GM21576 (cell line): ENCODE data around the gene DIS3L2.
"Not testable (repeated sequence)": the region's sequence is repeated elsewhere in the genome, so short reads cannot be mapped to it uniquely, and the experiment has no call there.

Experiments
- ATAC-seq: cut with Tn5 transposase; IDR thresholded peaks from one replicate; pipeline ENCODE4 v1.9.1; 2021; ENCODE audit warnings: mild to moderate bottlenecking, moderate library complexity; ENCODE audit not compliant: unreplicated experiment

DIS3L2 gene

GRCh38 chr2:232341739-232342126 lies 380.2 kb downstream of the DIS3L2 start:
- ATAC-seq: no peak

- ATAC-seq: no peak
Measured at GRCh38 chr2:232342635-232343565, 381.4 kb downstream of the DIS3L2 start.

GRCh38 chr2:232343821-232344220 lies 382.3 kb downstream of the DIS3L2 start:
- ATAC-seq: no peak

DNA sequence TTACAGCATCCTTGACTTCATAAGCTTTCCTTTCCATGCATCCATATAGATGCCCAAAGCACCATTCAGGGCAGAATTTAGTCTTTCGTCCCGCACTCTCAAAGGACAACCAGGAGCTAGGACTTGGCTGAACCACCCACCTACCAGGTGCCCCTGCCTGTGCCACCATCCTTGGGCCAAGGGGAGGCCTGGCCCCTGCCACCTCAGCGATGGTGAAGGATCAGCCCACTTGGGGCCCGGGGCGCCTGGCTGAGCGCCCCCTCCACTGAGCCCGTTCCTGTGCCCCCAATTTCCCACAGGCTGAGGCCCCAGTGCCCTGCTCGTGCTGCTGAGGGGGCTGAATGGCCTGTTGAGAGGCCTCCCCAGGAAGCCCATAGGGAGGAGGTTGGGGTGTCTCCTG lies 383.7 kb downstream of the DIS3L2 start:
- ATAC-seq: no peak

DNA sequence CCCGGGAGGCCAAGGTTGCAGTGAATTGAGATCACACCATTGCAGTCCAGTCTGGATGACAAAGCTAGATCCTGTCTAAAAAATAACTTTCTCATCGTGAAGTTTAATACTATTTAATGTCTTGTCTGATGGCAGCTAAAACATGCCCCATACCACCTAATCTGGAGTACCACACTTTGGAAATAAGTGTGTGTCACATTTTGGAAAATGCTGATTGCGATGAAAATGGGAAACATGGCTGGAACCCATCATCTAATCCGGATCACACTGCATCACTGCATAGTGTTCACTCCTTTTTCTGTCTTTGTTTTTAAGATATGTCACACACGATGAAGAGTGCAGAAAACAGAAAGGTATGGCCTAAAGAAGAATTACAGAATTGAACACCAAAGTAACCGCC lies 385.9 kb downstream of the DIS3L2 start:
- no peak for ATAC-seq

GRCh38 chr2:232348936-232349335 lies 387.4 kb downstream of the DIS3L2 start:
- ATAC-seq: no peak

- no peak for ATAC-seq
Measured at GRCh38 chr2:232349546-232349945, 388.0 kb downstream of the DIS3L2 start.

- no peak for ATAC-seq
Measured at GRCh38 chr2:232349946-232350635, 388.6 kb downstream of the DIS3L2 start.

- no peak for ATAC-seq
Measured at GRCh38 chr2:232350804-232351685, 389.5 kb downstream of the DIS3L2 start.

- ATAC-seq: no peak
Measured at GRCh38 chr2:232351686-232352510, 390.4 kb downstream of the DIS3L2 start.

- no peak for ATAC-seq
Measured at GRCh38 chr2:232352511-232353091, 391.1 kb downstream of the DIS3L2 start.

GRCh38 chr2:232353096-232353495 lies 391.6 kb downstream of the DIS3L2 start:
- ATAC-seq: no peak

- no peak for ATAC-seq
Measured at GRCh38 chr2:232353660-232354059, 392.1 kb downstream of the DIS3L2 start.

DNA sequence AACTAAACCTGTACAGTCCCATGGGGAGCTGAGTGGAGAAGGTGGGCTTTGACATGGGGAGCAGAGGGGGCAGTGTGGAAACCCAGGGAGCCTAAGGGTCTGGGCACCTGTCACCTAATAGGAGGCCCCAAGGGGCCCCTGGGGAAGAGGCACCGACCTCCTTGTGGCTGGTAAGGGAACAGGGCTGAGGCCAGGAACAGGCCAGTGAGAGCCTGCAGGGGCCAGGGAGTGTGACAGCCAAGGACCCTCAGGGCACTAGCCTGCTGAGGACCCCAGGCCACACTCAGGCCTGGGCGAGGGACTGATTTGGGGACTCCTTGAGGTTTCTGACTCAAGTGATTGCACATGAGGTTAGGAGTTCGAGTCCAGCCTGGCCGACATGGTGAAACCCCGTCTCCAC lies 392.6 kb downstream of the DIS3L2 start:
- ATAC-seq: no peak

DNA sequence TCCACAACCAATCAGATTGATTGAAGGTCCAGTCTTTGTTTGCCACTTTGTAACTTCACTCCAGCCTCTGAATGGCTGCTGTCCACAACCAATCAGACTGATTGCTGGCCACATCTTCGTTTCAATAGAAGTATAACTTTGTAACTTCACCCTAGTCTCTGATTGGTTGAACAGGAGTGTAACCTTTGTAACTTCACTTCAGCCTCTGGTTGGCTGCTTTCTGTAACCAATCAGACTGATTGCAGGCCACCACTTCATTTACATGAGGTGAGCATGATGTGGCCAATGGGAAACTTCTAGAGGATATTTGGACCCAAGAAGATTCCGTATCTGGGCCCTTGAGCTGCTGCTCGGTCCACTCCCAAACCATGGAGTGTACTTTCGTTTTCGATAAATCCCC lies 400.1 kb downstream of the DIS3L2 start:
- no peak for ATAC-seq

GRCh38 chr2:232362174-232362900 lies 400.8 kb downstream of the DIS3L2 start:
- no peak for ATAC-seq

DNA sequence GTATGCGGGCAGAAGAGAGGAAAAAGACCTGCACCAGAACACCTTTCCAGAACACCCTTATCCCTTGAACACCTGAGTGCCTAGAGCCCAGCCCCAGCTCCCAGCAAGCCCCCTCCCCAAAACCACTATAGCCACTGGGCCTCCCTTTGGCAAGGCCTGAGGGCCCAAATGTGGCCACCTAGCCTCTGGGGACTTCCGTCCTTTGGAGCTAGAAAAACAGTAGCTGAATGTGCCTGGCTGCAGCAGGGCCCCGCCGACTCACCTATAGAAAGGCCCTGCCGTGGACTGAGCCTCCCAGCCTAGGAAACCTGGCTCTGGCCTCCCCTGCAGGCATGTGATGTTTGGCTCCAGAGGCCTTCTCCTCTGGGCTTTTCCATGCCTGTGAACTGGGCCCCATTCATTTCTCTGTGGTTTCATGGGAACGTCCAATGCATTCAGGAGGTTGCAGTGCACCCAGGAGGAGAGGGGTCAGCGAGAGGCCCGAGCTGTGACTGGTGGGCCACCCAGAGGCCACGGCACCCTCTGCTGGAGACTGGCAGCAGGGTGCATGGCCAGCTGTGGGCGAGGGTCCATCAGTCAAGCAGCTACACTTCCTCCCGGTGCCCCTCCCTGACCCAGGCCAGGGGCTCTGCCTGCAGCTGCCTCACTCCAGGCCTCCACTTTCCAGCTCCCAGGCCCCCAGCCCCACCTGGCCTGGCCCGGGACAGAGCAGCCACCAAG lies 401.7 kb downstream of the DIS3L2 start:
- not testable (repeated sequence) for ATAC-seq

DNA sequence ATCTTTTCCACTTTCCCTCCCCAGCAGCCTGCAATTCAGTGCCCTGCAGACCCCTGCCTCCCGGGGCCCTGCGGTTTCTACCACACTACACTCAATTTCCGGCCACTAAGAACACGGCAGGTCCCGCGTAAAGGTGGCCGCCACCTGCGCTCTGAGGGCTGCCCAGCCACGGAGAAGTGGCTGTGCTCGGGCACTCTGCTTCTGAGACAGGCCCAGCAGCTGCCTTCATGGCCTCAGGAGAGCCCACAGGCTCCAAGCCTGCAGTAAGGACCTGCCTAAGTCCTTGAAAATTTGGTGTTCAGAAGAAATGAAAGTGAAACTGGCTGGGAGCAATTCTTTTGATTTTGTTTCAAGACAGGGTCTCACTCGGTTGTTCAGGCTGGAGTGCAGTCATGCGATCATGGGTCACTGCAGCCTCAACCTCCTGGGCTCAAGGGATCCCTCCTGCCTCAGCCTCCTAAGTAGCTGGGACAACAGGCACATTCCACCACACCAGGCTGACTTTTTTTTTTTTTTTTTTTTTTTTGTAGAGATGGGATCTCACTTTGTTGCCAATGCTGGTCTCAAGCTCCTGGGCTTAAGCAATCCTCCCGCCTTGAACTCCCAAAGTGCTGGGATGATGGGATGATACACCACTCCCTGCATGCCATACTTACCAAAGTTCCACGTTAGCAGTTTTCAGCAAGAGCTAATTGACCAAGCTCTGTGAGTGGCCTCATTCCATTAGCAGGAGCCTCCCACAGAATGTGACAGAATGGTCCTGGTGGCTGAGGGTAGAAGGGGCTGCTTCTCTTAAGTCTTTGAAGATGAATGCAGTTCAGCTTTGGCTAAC lies 402.5 kb downstream of the DIS3L2 start:
- no peak for ATAC-seq
